ACC112 (cell line): Measurements from ENCODE around the gene TUB.

ENCODE experiments used
- H2AFZ ChIP-seq: fragments of 200-600 bp; sonication (generic); one replicate; pipeline ENCODE4 v1.6.0; 2017; ENCODE audit warnings: antibody characterized with exemption, low read length; ENCODE audit not compliant: unreplicated experiment
- H3K27ac ChIP-seq: fragments of 200-600 bp; sonication (generic); 2 replicates; pipeline ENCODE4 v1.5.1; 2014; ENCODE audit warnings: low read depth, mild to moderate bottlenecking, antibody characterized with exemption, low read length, moderate library complexity
- H3K27me3 ChIP-seq: fragments of 200-600 bp; sonication (generic); 2 replicates; pipeline ENCODE4 v1.6.1; 2014; ENCODE audit warnings: mild to moderate bottlenecking, antibody characterized with exemption, low read length, moderate library complexity, mixed read lengths; ENCODE audit not compliant: insufficient read depth
- H3K36me3 ChIP-seq: fragments of 200-600 bp; sonication (generic); 2 replicates; pipeline ENCODE4 v1.6.1; 2016; ENCODE audit warnings: mild to moderate bottlenecking, antibody characterized with exemption, low read length, moderate library complexity, mixed read lengths; ENCODE audit not compliant: insufficient read depth
- H3K4me1 ChIP-seq: fragments of 200-600 bp; sonication (generic); one replicate; pipeline ENCODE4 v1.6.1; 2016; ENCODE audit warnings: low read length, mixed read lengths; ENCODE audit not compliant: insufficient read depth, unreplicated experiment, control insufficient read depth
- H3K4me3 ChIP-seq: fragments of 200-600 bp; sonication (generic); 2 replicates; pipeline ENCODE4 v1.5.1; 2014; ENCODE audit warnings: mild to moderate bottlenecking, low read depth, low read length
- H3K79me2 ChIP-seq: fragments of 200-600 bp; sonication (generic); one replicate; pipeline ENCODE4 v1.6.0; 2016; ENCODE audit warnings: low read length; ENCODE audit not compliant: control insufficient read depth, unreplicated experiment, insufficient read depth

Gene TUB

GRCh38 chr11:8083871-8084281 is 2.9 kb downstream of the TUB start:
- Histone ChIP-seq H2AFZ (no peak overlapping the region), H3K36me3 (no peaks in the 10 kb centered on the region), H3K79me2 (peaks cover 25% of the 10 kb centered on the region), H3K4me1 (peaks cover 9% of the 10 kb centered on the region), H3K4me3 (no peak overlapping the region), H3K27ac (no peak overlapping the region), H3K27me3 (no peaks in the 10 kb centered on the region)

GRCh38 chr11:8084352-8084751 is 3.3 kb downstream of the TUB start:
- Histone ChIP-seq H3K4me1 (peaks cover 9% of the 10 kb centered on the region), H3K36me3 (no peaks in the 10 kb centered on the region), H2AFZ (no peak overlapping the region), H3K4me3 (no peak overlapping the region), H3K27ac (no peak overlapping the region), H3K79me2 (peaks cover 25% of the 10 kb centered on the region), H3K27me3 (no peaks in the 10 kb centered on the region)

GRCh38 chr11:8085011-8085645 is 4.1 kb downstream of the TUB start:
- Histone ChIP-seq H3K27me3 (no peaks in the 10 kb centered on the region), H2AFZ (no peak overlapping the region), H3K36me3 (no peaks in the 10 kb centered on the region), H3K4me1 (peaks cover 9% of the 10 kb centered on the region), H3K79me2 (peaks cover 25% of the 10 kb centered on the region), H3K4me3 (no peak overlapping the region), H3K27ac (no peak overlapping the region)

GRCh38 chr11:8086001-8086479 is 5.0 kb downstream of the TUB start:
- Histone ChIP-seq H3K4me1 (peaks cover 9% of the 10 kb centered on the region), H3K36me3 (no peaks in the 10 kb centered on the region), H2AFZ (no peak overlapping the region)

GRCh38 chr11:8086571-8086970 is 5.6 kb downstream of the TUB start:
- peaks cover 9% of the 10 kb centered on the region for H3K4me1 ChIP-seq
- no peaks in the 10 kb centered on the region for H3K27me3 ChIP-seq
- H3K4me3 ChIP-seq, result no peak overlapping the region
- no peak overlapping the region for H2AFZ ChIP-seq
- peaks cover 25% of the 10 kb centered on the region for H3K79me2 ChIP-seq
- no peak overlapping the region for H3K27ac ChIP-seq
- no peaks in the 10 kb centered on the region for H3K36me3 ChIP-seq

More at GRCh38 chr11:8086001-8086479, 5.0 kb downstream of the TUB start:
- Histone ChIP-seq H3K27ac (no peak overlapping the region), H3K27me3 (no peaks in the 10 kb centered on the region), H3K4me3 (no peak overlapping the region), H3K79me2 (peaks cover 25% of the 10 kb centered on the region)

GRCh38 chr11:8087185-8087584 is 6.2 kb downstream of the TUB start:
- Histone ChIP-seq H3K4me1 (peaks cover 6% of the 10 kb centered on the region), H3K4me3 (no peak overlapping the region), H3K27ac (no peak overlapping the region), H3K36me3 (no peaks in the 10 kb centered on the region), H3K27me3 (no peaks in the 10 kb centered on the region), H3K79me2 (peaks cover 24% of the 10 kb centered on the region), H2AFZ (no peak overlapping the region)

- H3K27me3 ChIP-seq, result no peaks in the 10 kb centered on the region
- H3K27ac ChIP-seq, result no peak overlapping the region
- H3K4me3 ChIP-seq, result no peak overlapping the region
- no peaks in the 10 kb centered on the region for H3K36me3 ChIP-seq
- no peak overlapping the region for H2AFZ ChIP-seq
- peaks cover 19% of the 10 kb centered on the region for H3K79me2 ChIP-seq
- H3K4me1 ChIP-seq, result peaks cover under 1% of the 10 kb centered on the region
Observed at GRCh38 chr11:8087756-8088155, 6.7 kb downstream of the TUB start.

- H3K27me3 ChIP-seq, result no peaks in the 10 kb centered on the region
- H3K36me3 ChIP-seq, result no peaks in the 10 kb centered on the region
- no peak overlapping the region for H2AFZ ChIP-seq
- no peak overlapping the region for H3K27ac ChIP-seq
- H3K79me2 ChIP-seq, result peaks cover 2% of the 10 kb centered on the region
- no peak overlapping the region for H3K4me3 ChIP-seq
- H3K4me1 ChIP-seq, result peaks cover 3% of the 10 kb centered on the region
Observed at GRCh38 chr11:8089791-8090510, 8.9 kb downstream of the TUB start.

GRCh38 chr11:8090756-8091155 is 9.7 kb downstream of the TUB start:
- Histone ChIP-seq H3K4me1 (peaks cover 3% of the 10 kb centered on the region), H3K79me2 (peaks cover 2% of the 10 kb centered on the region), H3K4me3 (no peak overlapping the region), H3K27ac (no peak overlapping the region), H2AFZ (no peak overlapping the region), H3K36me3 (no peaks in the 10 kb centered on the region), H3K27me3 (no peaks in the 10 kb centered on the region)

- H3K27ac ChIP-seq, result no peak overlapping the region
- no peak overlapping the region for H3K4me3 ChIP-seq
- no peaks in the 10 kb centered on the region for H3K27me3 ChIP-seq
- no peaks in the 10 kb centered on the region for H3K36me3 ChIP-seq
- H3K79me2 ChIP-seq, result no peaks in the 10 kb centered on the region
- peaks cover 3% of the 10 kb centered on the region for H3K4me1 ChIP-seq
- no peak overlapping the region for H2AFZ ChIP-seq
Observed at GRCh38 chr11:8091721-8092120, 10.7 kb downstream of the TUB start.
